ENCODE results near the gene MCF2L.
A peak's percentile ranks its signal among the peaks of the same experiment; 100 is the strongest.
"Not testable (repeated sequence)": the region's sequence is repeated elsewhere in the genome, so short reads cannot be mapped to it uniquely, and the experiment has no call there.

The MCF2L gene

DNA sequence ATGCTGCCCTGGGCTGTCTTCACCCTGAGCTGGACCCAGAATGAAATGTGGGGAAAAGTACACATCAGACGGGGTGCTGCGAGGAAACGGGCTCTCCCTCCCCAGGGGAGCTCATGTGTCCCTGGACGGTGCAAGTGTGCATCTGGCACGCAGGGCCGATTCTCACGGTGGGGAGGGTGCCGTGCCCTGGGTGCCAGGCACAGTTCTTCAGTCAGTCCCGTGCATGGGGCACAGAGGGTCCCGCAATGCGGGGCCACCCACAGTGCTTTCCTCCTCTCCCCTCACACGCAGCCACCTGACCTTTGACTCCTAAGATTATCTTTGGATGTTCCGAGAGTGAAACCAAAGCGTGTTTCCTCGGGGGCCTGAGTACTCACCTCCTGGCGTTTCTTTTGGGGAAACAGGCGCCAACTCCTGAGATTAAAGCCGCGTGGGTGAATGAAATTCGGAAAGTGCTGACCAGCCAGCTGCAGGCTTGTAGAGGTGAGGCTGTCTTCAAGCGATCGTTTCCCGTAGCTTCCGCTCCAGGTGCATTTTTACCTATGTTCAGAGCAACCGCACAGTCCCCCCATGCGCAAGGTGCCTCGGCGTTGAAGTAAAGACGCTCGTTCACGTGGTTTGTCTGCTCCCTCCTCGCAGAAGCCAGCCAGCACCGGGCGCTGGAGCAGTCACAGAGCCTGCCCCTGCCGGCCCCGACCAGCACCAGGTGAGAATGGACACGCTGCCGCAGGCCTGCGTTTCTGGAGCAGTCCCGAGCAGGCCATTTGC is 119.1 kb downstream of the MCF2L start:
- no peak for DNase-seq

DNA sequence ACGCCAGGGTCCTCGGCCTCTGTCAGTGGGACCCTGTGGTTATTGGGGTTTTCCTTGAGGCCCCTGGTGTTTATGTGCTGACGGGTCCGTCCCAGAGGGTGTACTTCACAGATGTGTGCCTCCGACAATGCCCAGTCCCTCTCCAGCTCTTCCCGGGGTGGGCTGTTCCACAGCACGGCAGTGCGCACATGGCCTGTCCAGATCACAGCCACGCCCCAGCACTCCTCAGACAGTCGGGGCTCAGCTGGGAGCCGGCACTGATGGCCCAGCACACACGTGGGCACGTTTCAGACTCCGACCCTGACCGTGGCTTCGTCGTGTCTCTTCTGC is 119.6 kb downstream of the MCF2L start:
- no peak for DNase-seq

DNA sequence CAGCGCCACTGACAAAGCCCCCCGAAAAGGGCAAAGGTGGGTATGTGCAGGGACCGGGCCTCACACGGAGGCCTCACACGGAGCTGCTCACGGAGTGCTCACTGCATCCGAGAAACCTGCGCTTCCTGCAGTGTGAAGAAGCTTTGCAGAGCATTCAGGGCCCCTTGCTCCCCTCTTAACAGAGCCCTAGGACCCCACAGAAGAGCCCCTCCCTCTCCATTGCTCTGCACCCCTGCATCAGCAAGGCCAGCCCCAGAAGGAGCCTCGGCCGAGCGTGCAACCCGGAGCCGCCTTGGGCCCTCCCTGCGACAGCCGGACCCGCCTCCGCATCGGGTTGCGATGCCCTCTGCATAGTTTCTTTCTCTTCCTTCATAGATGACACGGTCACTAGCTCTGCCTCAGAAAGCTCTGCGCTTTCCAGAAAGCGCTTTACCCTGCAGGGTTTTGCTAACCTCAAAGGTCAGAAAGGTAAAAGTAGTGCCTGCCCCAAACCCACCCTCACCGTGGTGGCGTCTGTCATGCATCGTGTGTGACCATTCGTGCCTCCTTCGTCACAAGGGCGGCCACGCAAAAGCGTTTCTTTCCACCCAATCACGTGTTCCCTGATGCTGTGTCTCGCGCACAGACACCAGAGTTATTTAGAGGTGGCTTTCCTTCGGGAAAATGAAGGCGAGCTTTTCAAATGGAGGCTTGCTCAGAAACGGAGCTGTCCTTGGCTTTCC is 120.8 kb downstream of the MCF2L start:
- DNase-seq, result no peak

DNA sequence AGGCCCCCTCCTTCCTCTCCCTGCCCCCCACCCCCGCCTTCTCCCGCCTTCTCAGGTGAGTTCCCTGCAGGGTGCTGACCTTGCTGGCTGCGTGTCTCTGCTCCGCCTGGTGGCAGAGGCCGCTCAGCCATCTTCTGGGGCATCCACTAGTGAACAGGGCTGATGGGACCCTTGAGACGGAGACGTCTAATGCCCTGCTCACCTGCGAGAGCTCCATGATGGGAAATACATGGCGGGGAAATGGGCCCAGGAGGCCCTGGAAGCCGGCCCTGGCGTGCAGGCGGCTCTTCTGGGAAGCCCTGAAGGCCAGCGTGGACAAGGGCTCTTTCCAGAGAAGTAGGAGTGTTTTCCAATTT is 121.4 kb downstream of the MCF2L start:
- no peak for DNase-seq

DNA sequence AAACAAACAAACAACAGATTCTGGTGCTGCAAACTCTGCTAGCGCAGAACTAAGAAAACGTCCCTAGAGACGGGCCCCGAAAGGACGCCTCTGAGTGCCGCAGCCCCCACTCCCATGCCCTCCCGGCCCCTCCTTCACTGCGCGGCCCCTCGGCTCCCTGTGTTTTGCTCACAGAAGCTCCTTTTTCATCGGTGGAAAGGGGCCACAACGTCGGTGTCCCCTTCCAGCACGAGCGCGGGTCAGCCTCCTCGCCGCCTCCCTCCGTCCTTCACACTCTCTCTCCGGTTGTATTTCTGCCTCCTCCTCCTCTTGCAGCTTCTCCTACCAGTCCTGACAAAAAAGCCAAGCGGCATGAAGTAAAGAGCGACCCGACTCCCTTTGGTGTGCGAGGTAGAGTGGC is 121.8 kb downstream of the MCF2L start:
- DNase-seq, result no peak

DNA sequence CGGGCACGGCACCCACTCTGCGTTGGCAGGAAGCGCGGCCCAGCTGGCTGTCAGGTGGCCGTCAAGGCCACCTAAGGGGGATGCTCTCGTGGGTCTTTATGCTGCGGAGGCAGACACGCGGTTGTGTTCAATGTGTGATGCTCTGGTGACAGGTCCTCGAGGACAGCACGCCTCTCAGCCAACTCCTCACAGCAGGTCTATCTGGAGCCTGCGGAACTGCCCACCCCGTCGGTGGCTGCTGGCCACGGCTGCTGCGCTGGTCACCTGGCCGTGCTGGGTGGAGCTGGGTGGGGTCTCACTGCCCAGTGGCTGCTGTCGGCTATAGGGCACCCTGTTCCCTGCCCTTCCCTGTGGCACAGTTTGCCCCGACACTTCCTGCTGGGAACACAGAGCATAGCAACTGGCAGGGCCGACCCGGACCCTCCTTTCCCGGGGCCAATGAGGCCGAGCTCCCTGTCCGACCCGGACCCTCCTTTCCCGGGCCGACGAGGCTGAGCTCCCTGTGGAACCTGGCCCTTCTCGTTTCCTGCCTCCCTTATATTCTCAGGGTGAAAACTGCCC is 122.3 kb downstream of the MCF2L start:
- no peak for DNase-seq

DNA sequence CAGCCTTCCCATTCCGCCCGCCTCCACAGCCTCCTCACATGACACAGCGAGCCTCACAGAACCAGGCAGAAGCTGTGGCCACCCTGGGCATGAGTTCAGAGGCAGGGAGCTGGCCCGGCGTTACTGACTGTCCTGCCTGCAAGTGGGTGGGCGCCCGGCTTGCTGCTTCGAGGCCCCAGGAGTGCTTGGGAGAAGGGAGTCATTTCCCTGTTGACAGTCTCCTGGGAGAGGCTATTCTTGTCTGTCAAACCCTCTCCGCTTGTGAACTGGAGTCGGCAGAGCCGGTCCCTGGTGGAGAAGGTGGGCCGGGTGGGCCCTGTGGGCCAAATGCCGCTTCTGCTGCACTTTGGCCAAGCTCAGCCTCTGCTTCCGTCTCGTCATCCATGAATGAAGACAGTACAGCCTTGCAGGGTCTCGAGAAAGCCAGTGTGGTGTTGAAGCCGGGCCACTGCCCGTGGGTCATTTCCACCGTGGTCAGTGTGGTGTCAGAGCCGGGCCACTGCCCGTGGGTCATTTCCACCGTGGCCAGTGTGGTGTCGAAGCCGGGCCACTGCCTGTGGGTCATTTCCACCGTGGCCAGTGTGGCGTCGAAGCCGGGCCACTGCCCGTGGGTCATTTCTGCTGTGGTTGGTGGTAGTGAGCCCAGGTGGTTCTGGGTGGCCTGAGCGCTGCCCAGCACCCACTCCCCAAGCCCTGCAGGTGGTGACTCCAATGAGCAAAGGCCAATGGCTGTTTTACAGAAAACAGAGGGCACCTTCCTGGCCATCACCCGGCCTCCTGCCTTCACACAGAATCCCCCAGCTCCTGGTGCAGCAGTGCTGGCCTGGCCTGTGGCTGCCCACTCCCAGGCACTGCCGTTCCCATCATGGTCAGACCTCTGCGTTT is 123.1 kb downstream of the MCF2L start:
- DNase-seq, result no peak

DNA sequence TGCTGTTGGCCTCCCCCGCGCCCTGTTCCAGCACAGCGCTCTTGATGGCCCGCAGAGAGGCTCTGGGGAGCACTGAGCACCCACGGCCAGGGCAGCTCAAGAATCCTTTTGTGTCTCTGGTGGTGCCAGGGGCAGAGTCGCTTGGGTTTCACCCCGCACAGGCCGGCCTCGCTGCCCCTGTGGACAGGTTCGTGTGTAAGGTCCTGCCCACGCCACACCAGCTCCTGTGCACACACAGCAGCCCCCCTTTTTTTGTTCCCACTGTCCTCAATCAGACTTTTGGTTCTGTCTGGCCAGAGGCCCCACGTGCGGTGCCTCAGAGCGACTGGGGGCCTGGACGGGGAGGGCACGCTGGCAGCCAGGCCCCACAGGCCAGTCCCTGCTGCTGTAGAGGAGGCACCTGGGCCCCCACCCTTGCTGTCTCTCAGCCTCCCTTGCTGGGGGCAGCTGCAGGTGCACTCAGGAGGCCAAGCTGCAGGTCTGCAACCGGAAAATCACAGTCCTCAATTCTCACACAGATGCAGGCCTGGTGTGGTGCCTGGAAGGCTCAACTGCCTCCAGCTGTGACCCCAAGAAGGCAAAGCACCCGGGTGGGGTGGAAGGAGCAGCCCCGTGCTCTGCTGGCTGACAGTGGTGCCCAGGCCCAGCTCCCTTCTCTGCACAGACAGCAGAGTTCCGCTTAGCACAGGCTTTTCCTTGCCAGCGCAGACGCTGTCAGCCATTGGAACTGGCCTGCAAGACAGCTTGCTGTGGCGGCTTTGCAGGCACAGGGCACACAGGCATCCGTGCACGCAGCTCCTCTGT is 124.0 kb downstream of the MCF2L start:
- DNase-seq, result no peak

DNA sequence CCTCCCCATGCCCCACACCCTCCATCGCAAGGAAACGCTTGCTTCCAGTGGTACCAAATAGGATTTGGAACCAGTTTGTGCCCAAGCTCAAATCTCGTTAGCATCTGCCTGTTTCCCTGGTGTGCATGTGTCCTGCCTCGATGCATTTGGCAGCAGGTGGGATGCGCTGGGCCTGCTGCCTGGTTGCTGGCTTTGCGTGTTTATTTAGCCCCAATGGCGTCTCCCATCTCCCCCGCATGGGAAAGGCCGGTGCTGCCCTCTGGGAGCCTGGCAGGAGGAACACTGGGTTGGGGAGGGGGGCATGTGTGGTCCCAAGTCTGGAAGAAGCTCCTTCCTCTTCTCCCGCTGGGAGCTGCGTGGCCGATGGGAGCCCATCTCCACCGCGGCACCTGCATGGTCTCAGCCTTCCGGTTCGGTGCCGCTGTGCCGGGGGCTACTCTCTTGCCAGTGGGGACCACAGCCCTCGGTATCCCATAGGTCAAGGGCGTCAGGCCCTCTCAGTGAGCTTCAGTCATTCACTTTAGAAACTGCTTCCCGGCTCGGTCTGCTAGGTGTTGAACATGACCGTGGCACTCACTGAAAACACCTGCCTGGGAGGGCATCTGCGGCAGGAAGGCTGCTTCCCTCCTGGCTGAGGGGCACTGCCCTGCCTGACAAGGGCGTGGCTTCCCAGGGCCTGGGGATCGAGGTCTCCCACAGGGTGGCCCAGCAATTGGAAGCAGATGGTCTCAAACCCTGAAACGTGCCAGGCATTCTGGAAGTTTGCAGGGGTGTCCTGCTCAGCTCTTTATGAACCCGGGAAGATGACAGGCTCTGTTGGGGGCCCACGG is 124.8 kb downstream of the MCF2L start:
- DNase-seq, result no peak

DNA sequence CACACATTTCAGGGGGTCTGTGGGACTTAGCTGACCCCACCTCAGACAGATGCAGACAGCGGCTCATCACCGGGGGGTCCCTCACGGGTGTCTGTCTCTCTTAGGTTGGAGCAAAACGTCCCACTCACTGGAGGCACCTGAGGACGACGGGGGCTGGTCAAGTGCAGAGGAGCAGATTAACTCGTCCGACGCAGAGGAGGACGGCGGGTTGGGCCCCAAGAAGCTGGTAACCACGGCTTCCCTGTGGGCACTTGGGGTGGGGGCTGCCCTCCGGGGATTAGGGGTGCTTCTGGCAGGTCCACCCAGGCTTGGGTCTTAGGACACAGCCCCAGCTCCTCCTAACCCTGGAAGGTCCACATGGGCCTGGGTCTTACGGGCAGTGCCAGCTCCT is 125.4 kb downstream of the MCF2L start:
- DNase-seq, result no peak

DNA sequence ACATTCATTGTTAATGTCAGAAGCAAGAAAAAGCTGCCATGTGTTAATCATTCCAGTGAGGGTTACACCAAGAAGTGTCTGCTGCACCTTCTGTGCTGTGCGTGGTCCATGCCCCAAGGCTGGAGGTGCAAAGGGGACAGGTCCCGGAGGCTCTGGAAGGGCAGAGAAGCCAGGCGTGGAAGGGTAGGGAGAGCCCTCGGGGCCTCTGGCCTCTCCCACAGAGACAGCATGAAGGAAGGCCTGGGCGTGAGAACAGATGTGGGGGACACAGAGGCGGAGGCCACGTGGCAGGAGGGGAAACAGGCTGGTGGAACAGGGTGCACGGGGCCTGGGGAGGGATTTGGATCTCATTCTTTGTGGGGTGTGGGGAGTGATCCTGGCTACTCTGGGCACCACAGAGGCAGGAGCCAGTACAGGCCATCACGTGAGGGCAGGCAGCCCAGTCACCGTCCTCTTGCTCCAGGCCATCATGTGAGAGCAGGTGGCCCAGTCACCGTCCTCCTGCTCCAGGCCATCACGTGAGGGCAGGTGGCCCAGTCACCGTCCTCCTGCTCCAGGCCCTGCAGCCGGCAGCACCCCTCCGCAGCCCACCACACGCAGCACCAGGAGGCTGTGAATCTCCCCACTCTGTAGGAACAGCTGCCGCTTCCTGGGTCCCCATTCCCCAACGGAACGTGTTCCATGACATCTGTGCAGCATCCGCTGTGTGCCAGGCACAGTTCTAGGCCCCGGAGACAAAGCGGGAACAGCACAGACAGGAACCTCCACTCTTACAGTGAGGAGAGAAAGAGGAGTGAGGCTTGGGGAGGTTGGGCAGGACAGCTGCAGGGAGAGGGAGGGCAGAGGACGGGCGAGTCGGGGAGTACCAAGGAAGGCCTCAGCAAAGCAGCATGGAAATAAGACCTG is 126.4 kb downstream of the MCF2L start:
- DNase-seq, result no peak

DNA sequence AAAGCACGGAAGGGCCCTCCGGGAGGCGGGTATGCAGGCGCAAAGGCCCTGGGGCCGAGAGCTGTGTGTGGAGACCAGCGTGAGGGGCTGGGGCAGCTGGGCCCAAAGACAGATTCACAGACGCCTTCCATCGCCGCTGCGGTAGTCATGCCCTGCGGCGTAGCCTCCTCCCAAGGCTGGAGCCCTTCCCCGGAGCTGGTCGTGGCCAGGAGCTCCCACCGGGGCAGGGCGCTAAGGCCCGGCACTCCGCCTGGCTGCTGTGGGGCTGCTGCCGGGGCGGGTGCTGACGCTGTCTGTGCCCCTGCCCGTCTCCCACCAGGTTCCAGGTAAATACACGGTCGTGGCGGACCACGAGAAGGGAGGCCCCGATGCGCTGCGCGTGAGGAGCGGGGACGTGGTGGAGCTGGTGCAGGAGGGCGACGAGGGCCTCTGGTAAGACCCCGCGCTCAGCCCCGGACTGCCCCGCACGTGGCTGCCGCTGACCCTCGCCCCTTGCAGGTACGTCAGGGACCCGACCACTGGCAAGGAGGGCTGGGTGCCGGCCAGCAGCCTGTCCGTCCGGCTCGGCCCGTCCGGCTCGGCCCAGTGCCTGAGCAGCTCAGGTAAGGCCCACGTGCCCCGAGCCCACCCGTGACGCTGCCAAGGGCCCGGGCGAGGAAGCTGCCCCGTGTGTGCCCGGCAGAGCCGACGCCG is 127.2 kb downstream of the MCF2L start:
- no peak for DNase-seq

DNA sequence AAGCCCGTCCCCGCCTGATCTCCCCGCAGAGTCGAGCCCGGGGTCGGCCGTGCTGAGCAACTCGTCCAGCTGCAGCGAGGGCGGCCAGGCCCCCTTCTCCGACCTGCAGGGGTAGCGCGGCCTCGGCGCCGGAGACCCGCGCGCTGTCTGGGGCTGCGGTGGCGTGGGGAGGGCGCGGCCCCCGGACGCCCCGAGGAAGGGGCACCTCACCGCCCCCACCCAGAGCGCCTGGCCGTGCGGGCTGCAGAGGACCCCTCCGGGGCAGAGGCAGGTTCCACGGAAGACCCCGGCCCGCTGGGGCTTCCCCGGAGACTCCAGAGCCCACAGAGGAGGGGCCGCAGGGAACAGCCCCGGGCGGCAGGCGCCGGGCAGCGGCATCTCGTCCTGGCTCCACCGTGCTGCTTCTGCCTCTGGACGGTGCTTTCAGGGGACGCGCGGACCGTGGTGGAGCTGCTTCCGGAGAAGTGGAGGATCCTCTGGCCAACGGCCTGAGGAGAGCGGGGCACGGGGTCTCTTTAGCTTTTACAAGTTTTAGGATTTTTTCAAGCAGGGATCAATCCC is 127.8 kb downstream of the MCF2L start:
- no peak for DNase-seq

DNA sequence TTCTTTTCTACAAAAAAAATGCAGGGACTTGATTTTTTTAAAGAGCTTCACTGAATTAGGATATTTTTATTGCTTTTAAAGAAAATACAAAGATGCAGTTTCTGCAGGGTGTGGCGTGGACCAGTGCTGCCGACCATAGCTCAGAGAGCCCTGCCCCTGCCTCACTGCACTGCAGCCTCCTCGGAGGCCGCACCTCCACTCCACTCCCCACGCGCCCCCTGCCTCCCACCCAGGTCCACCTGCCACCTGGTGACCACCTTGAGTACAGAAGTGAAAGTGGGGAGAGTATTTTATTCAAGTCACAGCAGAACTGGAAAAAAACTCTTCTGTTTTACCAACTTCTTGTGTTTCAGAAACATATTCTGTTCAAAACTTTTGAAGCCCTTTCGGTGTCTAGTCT is 128.6 kb downstream of the MCF2L start:
- DNase-seq, result no peak

DNA sequence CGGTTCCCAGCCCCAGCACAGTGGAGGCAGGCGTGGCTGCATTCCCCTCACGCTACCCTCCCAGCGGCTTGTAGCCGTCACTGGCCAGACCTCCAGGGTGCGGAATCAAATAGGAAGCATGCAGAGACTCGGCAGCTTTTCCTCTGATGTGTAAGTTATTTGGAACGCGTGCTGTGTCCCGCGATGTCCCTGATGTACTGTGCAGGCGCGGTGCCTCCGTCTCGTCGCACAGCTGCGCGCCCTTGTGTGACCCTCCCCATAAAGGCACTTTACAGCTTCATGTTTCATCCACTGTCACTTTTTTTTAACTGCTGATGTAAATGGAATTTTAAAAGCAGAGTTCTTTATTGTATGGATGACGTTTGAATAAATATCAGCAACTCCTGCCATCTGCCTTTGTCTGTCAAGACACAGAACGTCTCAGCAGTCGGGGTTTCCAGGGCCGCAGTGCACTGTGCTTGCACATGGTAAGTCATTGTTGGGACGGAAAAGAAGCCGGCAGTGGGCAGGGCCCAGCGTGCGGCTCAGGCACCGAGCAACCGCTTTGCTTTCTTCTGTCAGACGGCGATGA is 129.2 kb downstream of the MCF2L start:
- DNase-seq, result peak; percentile 80

DNA sequence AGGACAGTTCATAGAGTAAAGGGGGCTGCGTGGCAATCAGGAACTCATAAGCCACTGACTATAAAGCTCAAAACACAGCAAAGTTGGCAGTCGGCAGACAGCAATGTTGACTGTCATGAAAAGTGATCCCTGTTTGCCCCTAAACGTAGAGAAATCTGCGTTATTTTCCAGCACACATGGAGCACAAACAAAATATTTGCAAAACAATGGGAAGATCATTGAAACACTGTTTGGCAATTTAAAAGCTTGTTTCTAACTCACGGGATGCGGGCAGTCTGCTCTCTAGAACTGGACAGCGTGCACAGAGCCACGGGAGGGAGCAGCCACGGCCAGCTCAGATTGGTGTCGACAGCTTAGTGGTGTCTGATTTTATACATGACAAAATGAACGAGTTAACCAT is 130.1 kb downstream of the MCF2L start:
- DNase-seq, result no peak

DNA sequence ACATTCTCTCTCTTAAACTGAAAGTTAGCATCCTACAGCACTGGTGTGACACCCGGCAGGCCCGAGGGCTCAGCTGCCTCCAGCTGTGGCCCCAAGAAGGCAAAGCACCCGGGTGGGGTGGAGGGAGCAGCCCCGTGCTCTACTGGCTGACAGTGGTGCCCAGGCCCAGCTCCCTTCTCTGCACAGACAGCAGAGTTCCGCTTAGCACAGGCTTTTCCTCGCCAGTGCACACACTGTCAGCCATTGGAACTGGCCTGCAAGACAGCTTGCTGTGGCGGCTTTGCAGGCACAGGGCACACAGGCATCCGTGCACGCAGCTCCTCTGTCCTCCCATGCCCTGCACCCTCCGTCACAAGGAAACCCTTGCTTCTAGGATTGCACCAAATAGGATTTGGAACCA is 133.3 kb downstream of the MCF2L start:
- DNase-seq, result not testable (repeated sequence)

DNA sequence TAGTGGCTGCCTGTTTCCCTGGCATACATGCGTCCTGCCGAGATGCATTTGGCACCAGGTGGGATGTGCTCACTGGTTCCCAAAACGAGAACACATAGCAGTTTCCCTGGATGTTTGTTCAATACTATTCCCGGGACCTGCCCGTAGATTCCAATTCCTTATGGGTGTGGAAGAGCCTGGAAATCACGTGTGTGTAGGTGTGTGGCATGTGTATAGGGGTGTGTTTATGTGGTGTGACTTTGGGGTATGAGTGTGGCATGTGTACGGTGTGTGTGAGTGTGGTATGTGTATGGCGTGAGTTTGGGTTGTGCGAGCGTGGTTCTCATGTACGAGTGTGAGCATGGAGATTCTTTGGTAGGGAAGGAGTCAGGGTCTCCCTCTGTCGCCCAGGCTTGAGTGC is 133.7 kb downstream of the MCF2L start:
- no peak for DNase-seq

DNA sequence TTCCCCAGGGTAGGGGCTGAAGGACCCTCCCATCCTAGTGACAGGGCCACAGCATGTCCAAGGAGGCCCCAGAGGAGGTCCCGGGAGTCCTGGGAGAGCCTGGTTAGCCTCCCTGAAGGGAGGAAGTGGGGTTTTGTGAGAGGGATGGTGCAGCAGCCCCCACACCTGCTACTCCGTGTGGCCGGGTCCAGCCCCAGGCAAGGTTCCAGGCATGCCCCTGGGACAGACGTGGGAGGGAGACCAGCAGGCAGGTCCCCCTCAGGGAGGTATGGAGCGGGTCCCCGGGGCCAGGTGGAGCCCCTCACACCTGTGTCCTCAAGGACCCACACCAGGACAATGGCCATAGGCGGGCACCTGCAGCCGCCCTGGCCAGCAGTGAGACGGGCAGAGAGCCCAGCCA is 134.6 kb downstream of the MCF2L start:
- DNase-seq, result no peak
